ENCODE measurements around the gene NINJ1.
"Not testable (repeated sequence)": the region's sequence is repeated elsewhere in the genome, so short reads cannot be mapped to it uniquely, and the experiment has no call there.

Gene NINJ1

DNA sequence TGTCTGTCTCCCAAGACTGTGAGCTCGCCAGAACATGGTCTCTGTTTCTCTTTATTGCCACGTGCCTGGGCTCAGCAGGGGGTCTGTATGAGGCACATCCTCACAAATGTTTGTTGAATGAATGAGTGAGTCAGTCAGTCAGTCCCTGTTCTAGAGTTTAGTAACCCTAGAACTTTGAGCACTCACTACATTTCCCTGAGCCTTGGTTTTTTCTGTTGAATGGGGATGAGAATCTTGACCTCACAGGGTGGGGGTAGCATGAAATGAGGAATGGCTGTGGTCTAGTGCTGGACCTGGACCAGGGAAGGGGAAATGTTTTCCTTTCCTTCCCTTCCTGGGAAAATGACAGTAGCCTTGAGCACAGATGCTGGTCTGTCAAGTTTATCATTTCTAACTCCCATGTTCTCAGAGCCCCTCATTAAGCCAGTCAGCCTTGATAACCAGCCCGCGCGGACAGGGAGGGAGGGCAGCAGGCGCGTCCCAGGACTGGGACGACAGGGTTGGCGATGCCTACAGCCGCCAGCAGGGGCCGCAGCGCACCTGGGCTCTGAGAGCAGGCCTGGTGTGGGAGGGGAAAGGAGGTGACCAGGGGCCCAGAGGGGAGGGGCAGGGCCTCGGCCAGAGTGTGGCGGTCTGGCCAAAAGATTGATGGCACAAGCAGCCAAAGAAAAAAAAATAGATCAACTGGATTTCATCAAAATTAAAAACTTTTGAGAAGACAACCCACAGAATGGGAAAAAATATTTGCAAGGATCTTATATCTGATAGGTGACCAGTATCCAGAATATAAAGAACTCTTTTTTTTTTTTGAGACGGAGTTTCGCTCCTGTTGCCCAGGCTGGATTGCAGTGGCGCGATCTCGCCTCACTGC lies 25.8 kb upstream of the NINJ1 start:
- DNase-seq: peak; percentile 64

DNA sequence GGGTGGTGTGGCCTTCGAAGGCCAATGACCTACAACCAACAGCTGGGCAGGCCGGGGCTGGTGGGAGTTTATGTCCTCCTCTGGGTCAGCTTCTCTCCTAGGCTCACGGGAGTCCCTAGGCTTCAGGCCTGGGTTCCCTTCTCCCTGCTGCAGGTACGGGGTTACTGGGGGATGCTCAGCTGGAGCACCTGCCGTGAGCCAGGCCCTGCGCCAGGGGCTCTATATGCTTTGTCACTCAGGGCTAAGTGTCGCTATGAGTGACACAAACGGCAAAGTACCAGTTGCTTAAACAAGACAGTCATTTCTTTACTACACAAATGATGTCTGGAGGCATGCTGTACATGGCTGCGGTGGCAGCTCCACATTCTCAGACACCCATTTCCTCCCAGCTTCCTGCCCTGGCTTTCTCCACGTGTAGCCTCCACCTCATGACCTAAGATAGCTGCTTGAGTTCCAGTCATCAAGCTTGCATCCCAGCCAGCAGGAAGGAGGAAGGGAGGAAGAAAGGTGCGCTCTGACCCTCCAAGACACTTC lies 22.5 kb upstream of the NINJ1 start:
- no peak for DNase-seq

DNA sequence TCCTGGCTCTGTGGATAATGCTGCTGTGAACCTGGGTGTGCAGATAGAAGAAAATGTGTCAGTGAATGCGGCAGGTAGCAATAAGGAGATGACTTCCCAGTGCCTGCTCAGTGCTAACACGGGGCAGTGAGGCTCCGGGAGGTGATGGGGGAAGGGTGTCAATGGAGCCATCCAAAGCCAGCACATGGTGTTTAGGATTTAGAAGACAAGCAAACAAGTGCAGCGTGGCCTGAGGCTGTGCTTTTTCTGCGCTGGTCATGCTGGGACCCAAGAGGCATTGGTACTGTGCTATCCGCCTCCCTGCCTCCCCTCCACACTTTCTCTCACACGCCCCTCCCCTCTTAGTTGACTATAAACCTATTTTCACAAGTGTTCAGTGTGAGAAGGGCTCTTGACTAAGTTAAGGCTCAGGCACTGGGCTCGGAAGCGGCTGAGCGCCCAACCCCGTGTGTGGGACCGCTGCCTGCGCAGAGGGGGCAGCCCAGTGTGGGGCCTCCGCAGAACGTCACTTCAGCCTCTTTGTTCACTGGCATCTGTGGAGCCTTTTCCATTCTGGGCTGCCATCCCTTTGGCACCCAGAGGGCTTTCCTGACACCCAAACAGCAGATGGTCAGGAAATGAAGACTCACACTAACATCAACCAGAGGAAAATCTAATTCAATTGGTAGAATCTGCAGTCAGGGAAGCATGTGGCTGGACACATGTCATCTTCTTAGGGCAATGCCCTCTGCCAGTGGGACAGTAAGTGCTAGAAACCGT lies 21.8 kb upstream of the NINJ1 start:
- DNase-seq: no peak

DNA sequence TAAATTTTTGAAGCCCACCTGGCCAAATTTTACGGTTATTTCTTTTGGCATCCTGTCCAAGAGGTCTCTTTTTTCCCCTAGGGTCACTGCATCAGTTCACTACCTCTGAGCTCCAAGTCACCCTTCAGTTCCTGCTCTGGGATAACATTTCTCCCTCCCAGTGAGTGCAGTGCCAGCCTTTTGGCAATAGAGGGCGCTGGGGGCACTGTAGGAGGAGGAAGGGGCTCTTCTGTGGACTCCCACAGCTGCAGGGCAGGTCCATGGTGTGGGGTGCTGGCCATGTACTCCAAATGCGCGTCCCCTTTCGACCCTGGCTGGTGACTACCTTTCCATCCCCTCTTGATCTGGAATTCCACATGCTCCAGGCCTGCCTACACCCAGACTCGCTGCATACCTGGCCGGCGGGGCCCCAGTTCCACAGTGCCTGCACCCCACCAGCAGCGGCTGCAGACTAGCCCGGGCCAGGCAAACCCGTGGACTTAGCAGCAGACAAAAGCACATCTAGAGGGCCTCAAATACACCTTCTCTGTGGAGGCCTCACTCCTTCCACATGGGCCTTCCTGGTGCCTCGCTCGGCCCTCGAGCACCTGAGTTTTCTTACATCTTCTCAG lies 20.3 kb upstream of the NINJ1 start:
- peak; percentile 16 for DNase-seq

DNA sequence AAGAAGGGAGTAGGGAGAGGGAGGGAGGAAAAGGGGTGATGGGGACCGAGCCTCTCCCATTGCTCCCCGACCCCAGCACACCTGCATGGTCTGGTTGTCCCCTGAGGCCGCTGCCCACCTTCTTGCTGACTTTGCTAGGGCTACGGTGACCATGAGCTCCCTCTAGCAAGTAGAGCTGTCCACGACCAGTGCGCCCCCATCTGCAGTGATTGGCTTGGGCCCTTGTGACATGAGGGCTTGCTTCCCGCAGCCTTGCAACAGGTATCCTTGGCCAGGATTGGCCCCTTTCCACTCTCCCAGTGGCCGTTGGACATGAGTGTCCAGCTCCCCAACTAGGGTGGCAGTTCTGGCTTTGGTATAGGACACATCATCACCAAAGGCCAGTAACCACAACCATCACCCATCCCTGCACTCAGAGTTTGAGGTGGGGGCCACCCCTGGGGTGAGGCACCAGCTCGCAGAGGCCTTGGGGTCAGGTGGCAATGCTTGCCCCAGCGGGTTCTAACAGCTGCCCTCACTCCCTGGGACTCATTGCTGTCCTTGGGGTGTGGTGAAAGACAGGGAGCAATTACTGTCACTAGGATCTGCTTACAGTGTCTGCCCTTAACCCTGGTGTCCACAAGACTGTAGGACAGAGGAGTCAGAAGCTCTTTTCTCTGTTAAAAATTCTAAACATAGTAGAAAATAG lies 17.2 kb upstream of the NINJ1 start:
- DNase-seq: no peak

DNA sequence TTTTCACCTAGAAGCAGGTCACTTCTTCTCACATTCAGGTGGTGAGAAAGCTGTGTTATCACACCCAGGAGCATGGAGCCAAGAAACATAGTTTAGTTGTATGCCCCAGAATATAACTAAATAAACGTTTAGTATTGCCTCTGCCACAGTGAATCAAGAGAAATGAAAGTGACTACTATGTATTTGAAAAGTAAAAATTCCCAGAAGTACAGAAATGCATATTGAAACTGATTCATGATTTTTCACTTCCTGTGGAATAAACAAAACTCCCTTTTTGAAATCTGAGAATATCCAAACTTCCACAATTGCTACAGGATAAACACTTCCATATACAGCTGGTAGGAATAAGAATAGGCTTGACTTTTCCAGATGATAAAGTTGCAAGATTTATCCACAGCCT lies 15.3 kb upstream of the NINJ1 start:
- no peak for DNase-seq

DNA sequence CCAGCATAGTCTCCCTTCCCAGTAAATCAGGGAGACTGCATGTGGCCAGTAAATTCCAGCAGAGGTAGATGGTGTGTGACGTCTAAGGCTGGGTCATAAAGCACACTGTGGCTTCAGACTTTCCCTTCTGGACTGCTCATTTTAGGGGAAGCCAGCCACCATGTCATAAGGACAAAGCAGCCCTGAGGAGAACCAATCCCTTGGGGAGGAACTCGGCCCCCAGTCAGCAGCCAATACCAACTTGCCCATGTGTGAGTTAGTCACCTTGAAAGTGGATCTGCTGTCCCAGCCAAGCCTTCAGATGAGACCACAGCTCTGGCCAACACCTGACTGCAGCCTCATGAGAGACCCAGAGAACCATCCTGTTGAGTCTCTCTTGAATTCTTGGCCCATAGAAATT lies 14.7 kb upstream of the NINJ1 start:
- DNase-seq: no peak

DNA sequence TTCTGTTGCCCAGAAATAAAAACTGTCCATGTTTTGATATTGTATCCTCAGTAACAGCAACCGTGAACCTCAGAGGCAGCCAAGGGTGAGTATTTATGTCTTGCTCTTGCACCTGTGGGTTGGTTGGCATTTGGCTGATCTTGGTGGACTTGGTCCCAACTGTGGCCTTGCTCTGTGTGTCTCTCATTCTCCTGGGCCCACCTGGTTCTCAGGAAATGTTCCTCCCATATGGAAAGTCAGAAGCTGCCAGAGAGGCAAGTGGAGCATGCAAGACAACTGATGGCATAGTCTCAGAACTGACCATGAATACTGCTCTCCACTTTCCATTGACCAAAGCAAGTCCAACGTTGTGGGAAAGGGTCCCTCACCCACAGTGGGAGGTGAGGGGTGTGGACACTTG lies 13.6 kb upstream of the NINJ1 start:
- no peak for DNase-seq

DNA sequence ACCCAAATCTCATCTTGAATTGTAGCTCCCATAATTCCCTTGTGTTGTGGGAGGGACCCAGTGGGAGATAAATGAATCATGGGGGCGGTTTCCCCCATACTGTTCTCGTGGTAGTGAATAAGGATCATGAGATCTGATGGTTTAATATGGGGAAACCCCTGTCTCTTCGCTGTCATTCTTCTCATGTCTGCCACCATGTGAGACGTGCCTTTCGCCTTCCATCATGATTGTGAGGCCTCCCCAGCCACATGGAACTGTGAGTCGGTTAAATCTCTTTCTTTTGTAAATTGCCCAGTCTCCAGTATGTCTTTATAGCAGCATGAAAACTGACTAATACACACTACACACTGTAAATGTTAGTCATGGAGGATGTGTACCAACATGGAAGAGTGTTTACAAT lies 12.6 kb upstream of the NINJ1 start:
- DNase-seq: not testable (repeated sequence)

DNA sequence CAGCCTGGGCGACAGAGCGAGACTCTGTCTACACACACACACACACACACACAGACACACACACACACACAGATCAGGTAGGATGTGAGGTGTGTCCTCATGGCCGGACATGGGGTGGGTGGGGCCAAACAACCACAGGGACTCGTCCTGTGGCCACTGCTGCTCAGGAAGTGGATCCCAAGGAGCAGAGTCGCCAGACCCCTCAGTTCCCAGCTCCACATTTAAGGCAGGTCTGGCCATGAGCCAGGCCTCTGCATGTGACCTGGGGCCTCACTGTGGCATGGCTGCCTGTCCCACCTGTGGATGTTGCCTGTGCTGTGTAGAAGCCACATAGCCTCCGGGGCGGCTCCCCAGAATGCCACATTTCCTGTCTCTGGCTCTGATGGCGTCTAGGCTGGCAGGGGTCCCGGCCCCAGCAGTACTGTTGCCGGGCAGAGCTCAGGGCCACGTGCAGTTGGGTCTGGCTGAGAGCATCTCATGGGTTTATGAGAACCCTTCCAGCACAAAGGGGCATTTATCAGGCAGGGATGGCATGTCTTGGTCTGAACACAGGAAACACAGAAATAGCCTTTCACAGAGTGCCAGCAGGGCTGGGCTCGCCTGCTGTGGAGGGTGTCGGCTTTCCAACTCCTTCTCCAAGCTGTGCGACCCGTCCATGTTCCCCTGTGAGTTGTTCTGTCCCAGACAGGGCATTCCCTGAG lies 9.9 kb upstream of the NINJ1 start:
- DNase-seq: no peak

DNA sequence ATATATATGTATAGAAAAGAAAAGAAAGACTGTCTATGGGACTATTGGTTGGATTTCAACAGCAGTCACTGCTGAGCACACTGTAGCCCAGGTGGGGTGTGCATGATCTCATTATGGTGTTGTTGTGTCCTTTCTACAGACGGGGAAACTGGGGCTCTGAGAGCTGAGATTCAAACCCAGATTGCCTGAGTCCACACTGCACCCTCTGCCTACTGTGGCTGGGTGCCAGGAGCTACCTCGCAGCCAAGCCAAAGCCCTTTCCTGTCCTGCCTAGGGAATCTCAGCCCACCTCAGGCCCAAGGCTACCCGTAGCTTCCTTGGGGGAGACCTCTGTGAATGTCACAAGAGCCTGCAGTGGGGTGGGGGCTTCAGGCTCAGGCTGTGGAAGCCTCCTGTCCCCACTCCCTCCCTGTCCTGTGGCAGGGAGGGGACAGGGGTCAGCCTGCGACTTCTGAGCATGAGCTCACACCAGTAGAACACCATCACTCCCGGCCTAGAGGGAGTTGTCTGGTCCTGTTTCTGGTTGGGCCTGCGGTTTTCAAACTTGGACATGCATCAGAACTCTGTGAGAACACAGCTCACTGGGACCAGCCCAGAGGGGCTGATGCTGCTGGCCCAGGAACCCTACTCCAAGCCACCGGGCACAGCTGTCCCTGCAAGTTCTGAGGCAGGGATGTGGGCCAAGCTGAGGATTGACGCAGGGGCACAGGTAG lies 7.9 kb upstream of the NINJ1 start:
- no peak for DNase-seq

DNA sequence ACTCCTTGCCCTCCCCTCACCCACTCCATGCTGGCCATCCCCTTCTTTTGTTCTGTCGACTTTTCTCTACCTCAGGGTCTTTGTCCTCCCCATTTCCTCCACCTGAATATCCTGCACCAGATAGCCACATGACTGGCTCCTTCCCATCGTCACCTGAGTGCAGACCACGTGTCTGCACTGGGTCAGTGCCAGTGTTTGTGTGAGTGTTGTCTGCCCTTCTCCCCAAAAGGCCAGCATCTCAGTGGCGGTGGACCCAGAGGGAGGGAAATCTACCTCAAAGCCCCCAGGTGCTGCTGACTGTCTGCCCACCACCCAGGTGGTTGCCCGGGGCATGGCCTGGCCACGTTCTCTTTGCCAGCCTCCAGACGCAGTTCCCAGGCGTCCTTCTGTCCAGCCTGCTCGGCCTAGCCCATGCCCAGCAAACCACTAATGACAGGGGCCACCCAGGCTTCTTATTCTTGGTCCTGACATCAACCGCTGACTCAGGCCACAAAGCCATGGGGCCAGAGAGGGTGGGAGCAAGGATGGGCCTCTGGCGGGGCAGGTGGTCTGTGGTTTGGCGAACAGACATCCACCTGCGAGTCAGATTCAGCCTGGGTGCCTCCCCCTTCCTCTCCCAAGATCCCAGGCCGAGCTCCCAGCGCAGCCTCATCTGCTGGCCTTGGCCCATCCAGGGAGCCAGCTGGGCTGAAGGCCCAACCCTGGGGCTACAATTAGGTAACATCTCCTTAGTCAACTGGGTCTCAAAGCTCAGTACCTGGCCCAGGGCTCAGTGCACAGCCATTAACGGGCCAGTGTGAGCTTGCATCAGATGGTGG lies 5.5 kb upstream of the NINJ1 start:
- DNase-seq: no peak

DNA sequence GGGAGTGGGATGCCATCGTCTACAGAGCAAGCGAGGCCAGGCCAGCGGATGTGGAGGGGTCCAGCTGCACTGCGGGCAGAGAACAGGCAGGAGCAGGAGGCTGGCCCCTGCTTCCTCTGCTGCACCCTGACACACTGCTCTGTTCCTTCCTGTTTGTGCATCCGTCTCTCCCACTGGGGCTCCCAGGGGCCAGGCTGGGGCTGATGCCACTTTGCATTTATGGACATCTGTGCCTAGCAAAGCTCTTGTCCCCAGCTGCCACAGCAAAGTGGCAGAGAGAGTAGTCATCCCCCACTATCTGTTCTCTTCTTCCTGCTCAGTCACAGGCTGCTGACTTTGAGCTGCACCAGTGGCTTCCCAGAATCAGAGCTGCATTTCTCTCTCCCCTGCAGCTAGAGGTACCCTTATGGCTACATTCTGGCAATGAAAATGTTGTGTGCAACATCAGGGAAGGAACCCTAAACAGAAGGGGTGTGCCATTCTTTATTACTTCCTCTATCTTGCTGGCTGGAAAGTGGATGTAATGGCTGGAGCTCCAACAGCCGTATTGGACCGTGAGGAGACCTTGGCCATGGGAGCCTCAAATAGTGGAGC lies 4.2 kb upstream of the NINJ1 start:
- DNase-seq: no peak

DNA sequence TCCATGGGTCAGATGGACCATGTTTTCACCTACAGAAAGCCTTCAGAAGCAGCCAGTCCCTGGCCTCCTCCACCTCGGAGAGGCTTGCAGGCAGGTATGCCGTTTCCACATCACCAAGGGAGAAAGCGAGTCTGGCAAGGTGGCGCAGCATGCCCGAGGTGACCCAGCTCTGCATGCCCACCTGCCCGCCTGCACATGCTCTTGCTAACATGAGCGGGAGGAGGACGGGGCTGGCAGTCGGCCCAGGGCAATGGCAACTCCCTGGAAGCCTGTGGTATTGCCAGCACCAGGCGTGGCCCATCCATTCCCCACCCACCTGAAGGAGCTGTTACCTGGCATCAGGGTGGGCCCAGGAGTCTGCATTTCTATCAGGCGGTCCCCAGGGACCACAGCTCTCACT lies 3.3 kb upstream of the NINJ1 start:
- no peak for DNase-seq

DNA sequence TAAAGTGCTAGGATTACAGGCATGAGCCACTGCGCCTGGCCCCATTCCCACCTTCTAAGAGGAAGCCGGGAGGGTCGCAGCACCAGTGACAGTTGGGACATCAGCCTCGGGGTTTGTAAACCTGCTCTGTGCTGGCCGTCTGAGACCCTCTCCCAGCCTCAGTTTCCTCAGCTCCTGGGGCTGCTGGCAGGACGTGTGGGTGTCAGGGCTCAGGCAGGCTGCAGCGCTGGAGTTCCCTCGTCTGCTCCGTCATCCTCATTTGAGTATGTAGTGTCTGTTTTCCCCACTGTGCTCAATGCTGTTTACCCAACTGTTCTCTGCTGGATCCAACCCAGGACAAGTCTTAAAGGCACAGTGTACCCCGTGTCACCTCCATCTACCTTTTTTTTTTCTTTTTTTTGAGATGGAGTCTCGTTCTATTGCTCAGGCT lies 2.0 kb upstream of the NINJ1 start:
- DNase-seq: no peak

DNA sequence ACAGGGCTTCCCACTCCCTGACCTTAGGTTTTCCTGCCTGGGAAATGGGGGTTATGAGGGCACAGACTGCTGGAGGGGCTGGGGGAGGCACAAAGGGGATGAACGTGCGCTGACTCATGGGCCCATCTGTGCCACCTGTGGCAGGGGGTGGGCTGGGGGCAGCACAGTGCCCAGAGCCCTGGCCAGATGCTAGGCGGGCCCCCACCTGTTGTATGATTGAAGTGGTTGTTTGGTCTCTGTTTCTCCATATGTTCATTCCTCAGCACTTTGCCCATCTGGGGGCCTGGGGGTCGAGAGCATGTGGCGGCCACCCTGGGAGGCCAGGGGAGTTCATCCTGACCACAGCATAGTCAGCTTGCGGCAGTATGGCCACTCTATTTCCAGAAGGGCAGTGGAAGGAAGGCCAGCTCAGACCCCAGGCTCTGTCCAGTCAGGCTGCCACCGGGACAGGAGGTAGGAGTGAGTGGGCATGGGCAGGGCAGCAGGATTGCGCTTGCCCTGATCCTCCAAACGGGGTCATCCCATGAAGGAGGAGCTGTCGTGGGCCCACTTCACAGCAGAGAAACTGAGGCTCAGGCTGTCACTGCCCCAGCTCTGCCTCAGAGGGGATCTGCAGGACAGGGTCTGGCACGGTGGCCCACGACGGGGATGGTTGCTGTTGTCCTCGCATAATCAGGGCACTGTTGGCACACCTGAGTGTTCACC lies 841 bp upstream of the NINJ1 start:
- no peak for DNase-seq

DNA sequence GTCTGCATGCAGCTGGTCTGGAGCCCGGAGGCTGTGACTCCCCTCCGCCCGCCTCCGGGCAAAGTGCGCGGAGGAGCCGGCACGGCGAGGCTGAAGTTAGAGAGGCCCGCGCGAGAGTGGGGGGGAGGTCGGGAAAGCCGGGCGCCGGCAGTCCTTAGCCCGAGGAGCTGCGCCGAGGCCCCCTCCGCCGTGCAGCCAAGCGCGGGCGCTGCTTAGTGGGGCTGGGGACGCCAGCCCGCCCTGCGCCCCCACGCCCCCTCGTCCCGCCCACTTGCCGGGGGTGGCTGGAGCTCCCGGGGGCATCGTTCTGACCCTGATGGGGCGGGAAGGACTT lies 403 bp downstream of the NINJ1 start:
- DNase-seq: peak; percentile 10

DNA sequence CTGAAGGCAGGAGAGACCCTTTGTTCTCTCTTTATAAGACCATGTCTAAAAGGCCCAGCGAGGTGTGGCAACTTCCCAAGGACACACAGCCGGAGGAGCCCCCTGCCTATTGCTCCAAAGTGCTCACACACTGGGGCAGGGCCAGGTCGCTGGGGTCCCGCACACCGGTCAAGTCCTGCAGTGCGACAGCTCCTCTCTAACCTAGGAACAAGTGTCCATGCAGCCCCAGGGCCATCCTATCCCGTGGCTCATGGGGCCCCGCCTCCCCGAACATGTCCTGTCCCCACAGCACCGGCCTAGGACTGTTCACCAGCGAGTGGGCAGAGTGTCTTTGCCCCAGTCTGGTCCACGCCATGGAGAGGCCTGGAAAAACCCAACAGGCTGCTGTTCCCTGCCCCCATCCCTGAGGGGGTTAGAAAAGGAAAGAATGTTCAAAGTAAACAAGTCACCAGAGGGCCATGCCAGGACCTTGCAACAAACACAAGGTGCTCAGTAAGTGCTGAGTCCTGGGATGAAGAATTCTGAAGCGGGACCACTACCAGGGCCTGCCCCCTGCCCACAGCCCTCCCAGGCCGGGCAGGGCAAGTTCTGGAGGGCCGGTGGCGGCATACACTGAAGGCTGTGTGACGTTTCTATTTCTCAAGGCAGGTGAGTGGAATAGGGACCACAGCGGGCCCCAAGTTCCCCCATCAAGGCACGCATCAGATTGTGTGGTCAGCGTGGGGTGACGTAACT lies 938 bp downstream of the NINJ1 start:
- no peak for DNase-seq

DNA sequence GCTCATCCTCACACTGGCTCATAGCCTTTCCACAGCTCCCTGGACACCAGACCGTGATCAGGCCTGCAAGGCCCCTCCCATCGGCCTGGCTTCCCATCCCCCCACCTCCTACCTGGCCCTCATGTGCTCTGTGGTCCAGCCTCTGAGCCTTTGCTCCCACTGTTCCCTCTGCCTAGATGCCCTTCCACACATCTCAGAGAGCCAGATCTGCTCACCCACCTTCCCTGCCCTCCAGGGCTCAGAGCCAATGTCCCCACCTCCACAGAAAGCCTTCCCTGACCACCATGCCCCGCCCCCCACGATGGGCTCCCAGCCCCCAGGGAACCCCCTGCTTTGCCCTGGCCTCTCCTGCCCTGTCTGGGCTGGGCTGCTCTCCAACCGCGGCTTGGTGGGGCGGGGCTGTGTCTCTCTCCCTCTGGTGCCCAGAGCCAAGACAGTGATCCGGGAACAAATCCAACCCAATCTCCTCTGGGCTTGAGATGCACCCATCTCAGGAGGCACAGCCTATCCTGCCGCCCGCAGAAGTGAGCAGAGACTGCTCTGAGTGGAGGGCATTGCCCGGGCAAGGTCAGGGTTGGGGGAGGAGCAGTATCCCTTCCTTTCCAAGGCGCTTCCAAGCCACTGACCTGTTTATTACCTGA lies 1.6 kb downstream of the NINJ1 start:
- no peak for DNase-seq

Measured in NCI-H748 treated with DMSO at 0.1 percent for 48 hours (cell line).